Stimulated activated naive CD8-positive, alpha-beta T cell treated with anti-CD3 and anti-CD28 coated beads, Interleukin-15, Interleukin-2, amounts not matched to agents 100 U/mL and 50 U/mL, for 24 hours (primary cell): ENCODE measurements around the gene ACVR1C.
A peak's percentile ranks its signal among the peaks of the same experiment; 100 is the strongest.

Experiments
- ATAC-seq: fragments of 150-1000 bp; cut with Tn5 transposase; one replicate; pipeline ENCODE4 v1.10.0; 2021
- DNase-seq: peaks from one replicate; pipeline ENCODE4 v3.0.0; 2021

ACVR1C gene

GRCh38 chr2:157497638-157498314 lies 130.9 kb downstream of the ACVR1C start:
- DNase-seq = no peak
- ATAC-seq = peak; percentile 69

- ATAC-seq = peak; percentile 82
- peak; percentile 73 for DNase-seq
Observed at GRCh38 chr2:157492189-157492773, 136.4 kb downstream of the ACVR1C start.

- ATAC-seq = no peak
- no peak for DNase-seq
Observed at GRCh38 chr2:157489983-157490382, 138.7 kb downstream of the ACVR1C start.

GRCh38 chr2:157488877-157489276 lies 139.8 kb downstream of the ACVR1C start:
- no peak for ATAC-seq
- no peak for DNase-seq

- no peak for ATAC-seq
- DNase-seq = no peak
Observed at GRCh38 chr2:157487747-157488146, 140.9 kb downstream of the ACVR1C start.

GRCh38 chr2:157487271-157487610 lies 141.4 kb downstream of the ACVR1C start:
- ATAC-seq (peak; percentile 52), DNase-seq (no peak)

- ATAC-seq = no peak
- DNase-seq = no peak
Observed at GRCh38 chr2:157486596-157487270, 141.9 kb downstream of the ACVR1C start.

GRCh38 chr2:157480182-157480961 lies 148.3 kb downstream of the ACVR1C start:
- ATAC-seq (peak; percentile 85), DNase-seq (peak; percentile 67)

GRCh38 chr2:157479081-157480027 lies 149.3 kb downstream of the ACVR1C start:
- no peak for DNase-seq
- ATAC-seq = no peak

- no peak for ATAC-seq
- no peak for DNase-seq
Observed at GRCh38 chr2:157477919-157478318, 150.7 kb downstream of the ACVR1C start.

- DNase-seq (no peak), ATAC-seq (peak; percentile 50)
Observed at GRCh38 chr2:157476953-157477709, 151.5 kb downstream of the ACVR1C start.
